NCI-H128 (cell line): Measurements from ENCODE around the gene SUGCT.
"Not testable (repeated sequence)": the region's sequence is repeated elsewhere in the genome, so short reads cannot be mapped to it uniquely, and the experiment has no call there.

Source experiments
- DNase-seq: peaks from one replicate; lab custom pipeline; 2025; ENCODE audit not compliant: unreplicated experiment; lab: John Stamatoyannopoulos, UW

SUGCT gene

DNA sequence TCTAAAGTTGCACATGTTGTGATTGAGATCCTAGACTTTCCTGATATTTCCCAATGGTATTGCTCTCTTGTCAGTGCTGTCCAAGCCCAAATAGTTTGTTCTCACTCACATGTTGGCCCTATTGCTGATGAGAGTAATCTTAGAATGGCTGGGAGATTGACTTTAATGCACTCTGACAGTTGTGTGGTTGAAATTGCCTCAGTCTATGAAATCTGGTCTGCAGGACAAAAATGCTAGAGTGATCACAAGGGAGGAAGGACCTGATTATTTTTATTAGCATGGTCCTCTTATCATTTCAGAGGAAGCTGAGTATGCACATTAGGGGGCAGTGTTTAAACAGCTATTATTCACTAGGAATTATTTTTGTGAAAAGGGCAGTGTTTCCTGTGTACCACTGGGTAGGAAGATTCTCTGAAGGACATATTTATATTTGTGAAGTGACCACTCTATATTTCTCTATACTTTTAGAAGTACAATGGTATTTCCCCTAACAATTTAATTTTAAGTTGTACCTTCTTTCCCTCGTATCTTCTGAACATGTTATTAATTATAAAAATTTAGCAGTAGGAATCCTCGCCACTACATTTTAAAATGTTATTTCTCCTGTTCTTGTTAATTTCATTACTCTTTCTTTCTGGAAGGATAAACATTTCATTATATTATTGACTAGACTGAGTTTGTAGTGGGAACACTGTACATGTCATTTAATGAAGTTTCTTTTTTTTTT lies 64.4 kb downstream of the SUGCT start:
- DNase-seq = no peak

DNA sequence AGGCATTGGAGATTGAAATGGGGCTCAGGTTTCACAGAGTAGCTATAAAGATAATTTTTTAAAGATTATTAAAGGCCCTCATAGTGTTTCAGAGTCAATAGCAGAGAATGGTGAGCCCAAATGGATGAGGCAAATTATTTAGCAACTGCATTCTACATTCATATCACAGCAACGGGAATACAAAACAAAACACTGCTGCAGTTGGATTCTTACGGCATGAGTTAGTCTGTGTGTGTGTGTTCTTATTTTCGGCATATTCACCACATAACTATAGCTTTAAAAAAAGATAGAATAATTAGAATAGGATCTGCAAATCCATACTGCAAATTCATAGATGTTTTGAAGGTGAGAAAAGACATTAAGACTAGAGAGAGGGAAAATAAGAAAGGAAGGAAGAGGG lies 66.0 kb downstream of the SUGCT start:
- no peak for DNase-seq

DNA sequence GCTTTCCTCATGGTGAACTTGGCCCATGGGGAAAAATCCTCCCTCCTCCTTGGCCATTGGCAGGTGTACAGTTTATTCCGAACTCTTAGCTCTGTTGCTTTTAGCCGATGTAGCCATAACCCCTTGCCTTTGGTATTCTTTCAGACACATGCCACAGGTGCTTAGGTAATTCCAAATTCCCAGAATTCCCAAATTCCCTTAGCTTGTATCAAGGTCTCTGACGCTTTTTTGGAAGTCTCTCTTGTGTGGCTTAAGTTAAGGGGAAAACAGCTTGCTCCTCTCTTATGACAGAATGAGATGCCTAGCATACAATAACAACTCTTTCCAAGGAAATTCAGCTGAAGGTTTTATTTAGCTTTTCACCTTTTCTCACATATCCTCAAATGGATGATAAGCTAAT lies 68.0 kb downstream of the SUGCT start:
- no peak for DNase-seq

DNA sequence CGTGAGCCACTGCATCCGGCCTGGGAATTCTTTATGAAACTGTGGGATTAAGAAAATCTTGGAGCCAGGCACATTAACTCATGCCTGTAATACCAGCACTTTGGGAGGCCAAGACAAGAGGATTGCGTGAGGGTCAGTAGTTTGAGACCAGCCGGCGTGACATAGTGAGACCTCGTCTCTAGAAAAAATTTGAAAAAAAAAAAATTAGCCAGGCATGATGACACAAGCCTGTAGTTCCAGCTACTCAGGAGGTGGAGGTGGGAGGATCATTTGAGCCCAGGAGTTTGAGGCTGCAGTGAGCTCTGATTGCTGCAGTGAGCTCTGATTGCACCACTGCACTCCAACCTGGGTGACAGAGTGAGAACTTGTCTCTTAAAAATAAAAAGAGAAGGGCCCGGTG lies 69.8 kb downstream of the SUGCT start:
- DNase-seq = no peak

DNA sequence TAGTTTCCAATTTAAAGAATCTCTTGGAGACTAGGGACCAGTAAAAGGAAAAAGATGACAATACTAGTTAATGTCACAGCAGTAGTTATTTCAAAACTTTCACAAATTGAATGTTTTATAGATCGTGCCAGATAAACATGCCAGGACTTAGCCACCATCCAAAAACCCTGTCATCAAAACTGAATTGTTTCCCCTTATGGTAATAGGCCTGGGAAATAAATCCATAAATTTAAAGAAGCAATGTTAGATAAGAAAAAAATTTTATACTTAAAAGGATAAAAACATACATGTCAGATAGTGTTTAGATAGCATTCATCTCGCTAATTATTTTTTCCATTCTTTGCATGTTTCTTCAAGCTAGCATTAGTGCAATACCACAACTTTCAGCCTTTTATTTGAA lies 71.2 kb downstream of the SUGCT start:
- no peak for DNase-seq

DNA sequence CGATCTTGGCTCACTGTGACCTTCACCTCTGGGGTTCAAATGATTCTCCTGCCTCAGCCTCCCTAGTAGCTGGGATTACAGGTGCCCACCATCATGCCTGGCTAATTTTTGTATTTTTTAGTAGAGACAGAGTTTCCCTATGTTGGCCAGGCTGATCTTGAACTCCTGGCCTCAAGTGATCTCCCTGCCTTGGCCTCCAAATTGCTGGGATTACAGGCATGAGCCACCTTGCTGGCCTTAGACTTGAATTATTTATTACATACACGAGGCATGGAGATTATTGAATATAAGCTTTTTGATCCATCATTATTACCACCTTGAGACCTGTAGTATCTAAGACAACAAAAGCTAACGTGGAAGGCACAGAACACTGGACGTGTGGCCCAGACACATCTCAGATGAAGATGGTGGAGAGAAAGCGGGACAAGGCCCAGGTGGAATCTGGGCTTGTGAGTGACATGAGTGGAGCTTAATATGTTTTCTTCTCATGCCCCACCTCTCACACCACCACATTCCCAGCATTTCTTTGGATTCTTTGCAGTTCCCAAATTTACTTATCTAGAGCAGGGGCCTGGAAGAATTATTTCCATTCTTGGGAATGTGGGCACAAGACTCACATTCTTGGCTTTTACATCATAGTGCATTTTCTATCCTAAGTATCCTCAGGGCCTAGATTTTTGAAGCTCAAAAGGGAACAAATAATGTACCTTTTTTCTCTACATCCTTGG lies 76.6 kb downstream of the SUGCT start:
- no peak for DNase-seq

DNA sequence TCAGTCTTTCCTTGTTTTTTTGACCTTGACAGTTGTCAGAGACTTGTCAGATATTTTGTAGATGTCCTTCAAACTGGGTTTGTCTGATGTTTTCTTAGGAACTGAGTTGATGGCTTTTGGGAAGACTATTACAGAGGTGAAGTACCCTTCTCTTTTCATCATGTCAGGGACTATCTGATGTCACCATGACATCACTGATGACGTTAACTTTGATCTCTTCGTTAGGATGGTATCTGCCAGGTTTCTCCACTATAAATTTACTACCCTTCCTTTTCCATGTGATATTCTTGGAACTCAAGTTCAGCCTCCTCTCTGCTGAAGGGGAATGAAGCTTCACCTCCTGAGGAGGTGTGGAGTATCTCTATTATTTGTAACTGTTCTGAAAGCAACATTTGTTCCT lies 78.5 kb downstream of the SUGCT start:
- no peak for DNase-seq

DNA sequence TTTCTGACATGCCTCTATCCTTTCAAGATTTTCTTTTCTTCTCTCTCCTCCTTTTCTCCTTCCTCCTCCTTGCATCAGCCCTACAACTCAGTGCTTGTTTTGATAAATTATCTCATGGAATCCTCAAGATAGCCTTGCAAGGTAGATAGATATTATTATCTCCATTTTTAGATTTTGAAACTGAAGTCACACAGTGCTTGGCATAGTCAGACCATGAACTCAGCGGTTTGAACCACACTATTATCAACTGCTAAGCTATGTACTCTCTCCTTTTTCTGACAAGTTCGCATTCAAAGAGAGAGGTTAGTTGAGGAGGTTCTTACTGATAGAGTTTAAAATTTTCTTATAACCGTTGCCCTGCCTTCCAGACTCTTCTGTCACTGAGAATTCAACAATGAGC lies 79.1 kb downstream of the SUGCT start:
- DNase-seq = no peak

DNA sequence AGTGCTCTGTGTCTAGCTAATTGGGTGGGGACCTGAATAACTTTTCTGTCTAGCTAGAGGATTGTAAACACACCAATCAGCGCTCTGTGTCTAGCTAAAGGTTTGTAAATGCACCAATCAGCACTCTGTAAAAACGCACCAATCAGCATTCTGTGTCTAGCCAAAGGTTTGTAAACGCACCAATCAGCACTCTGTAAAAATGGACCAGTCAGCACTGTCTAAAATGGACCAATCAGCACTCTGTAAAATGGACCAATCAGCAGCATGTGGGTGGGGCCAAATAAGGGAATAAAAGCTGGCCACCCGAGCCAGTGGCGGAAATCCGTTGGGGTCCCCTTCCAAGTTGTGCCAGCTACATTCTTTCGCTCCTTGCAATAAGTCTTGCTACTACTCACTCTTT lies 83.8 kb downstream of the SUGCT start:
- not testable (repeated sequence) for DNase-seq

DNA sequence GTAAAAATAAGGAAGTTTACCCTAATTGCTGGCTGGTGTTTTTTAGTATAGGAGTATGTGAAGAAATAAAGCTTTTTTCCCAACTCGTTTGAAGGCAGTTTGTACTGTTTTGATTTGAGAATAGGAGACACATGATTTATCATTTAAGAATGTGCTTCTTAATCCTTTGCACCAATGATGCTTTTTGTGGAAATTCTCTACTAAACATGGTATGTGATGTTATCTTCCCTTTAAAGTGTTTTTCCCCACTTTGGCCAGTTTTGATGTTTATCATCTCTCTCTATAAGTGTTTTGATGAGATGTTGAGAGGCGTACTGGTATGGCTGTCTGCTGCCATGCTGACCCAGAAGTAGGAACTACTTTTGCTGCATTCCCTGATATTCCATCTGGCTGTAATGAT lies 85.1 kb downstream of the SUGCT start:
- DNase-seq = no peak

DNA sequence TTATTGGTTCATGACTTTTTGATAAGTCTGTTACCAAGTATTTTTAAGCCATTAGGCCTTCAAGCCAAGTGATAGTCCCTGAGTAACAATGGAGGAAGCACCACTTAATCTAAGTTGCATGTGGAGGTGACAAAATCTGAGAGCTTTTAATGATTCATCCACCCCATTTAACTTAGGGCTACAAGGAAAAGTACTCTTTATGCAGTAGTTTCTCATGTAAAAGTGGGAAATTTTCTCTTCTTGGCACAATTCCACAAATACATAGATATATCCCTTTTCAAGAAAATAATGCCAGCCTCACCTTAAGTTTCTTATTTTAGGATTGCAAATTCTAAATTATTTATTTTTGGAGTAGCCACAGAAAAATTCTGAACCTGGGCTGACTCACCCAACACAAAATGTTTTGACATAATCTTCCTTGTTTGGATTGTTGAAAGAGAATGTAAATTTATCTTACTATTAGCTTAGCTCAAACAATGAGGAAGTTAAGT lies 85.7 kb downstream of the SUGCT start:
- DNase-seq = no peak

DNA sequence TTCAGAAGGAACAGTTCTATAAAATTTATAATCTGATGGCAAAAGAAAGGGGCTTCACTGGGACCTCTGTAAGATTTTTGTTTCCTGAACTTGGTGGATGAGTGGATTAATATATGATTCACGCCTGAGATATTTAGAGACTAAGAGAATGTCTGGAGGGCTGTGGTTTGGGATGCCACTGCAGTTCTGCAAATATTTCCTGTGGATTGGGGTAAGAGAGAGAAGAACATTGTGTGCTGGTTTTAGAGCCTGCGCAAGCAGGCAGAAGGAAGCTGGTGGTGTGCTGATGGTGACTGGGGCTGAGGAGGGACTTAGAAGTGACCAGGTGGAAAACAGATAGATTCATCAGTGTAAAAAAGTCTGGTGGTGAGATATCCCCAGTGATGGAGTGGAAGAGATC lies 87.0 kb downstream of the SUGCT start:
- DNase-seq = no peak

DNA sequence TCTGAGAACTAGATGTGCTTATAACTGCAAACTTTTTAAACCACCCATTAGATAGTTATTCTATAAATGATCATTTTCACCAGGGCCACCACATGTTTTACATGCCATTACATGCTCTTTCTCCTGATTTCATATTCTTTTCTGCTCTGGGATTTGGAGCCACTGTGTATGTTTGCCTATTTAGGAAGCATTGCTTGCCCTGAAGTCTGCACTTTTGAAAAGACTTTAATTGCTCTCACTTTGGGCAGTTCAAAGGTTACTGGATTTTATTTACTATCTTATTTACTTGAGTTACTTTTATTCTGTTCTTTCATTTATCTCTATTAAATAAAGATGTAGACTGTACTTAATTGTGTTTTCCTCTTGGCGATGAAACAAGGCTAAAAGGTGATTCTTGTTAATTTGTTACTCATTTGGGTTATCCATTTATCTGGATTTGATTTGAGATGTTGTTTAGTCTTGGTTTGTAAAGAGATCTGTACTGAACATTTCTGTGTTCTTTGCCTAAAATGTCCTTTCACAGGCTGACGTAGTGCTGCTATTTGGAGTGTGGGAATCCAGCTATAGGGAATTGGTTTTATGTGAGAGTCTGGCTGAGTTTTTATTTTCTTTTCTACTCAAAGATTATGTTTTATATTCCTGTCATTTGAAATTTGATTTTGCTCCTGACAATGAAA lies 88.8 kb downstream of the SUGCT start:
- no peak for DNase-seq

DNA sequence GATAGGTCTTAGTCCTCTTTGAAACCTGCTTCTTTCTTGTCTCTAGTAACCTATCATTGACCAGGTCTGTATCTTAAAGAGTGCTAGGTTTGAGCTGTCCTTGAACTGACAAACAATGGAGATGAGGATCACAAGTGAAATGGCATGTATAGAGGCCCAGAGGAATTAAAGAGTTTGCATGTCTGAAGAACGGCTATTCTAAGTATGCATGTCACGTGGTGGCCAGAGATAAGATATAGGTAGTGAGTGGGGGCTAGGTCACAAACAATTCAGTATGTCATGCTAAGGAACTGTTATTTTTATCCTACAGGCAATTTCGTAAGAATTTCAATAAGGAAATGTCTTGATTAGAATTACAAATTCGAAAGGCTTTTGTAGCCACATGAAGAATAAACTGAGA lies 95.3 kb downstream of the SUGCT start:
- no peak for DNase-seq

DNA sequence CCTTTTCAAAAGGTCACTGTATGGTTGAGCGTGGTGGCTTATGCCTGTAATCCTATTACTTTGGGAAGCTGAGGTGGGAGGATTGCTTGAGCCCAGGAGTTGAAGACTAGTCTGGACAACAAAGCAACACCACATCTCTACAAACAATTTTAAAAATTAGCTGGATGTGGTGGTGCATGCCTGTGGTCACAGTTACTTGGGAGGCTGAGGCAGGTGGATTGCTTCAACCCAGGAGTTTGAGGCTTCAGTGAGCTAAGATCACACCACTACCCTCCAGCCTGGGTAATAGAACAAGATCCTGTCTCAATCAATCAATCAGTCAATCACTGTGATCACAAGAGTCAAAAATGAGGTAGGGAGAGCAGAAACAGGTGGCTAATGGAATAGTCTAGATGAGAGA lies 97.0 kb downstream of the SUGCT start:
- no peak for DNase-seq

DNA sequence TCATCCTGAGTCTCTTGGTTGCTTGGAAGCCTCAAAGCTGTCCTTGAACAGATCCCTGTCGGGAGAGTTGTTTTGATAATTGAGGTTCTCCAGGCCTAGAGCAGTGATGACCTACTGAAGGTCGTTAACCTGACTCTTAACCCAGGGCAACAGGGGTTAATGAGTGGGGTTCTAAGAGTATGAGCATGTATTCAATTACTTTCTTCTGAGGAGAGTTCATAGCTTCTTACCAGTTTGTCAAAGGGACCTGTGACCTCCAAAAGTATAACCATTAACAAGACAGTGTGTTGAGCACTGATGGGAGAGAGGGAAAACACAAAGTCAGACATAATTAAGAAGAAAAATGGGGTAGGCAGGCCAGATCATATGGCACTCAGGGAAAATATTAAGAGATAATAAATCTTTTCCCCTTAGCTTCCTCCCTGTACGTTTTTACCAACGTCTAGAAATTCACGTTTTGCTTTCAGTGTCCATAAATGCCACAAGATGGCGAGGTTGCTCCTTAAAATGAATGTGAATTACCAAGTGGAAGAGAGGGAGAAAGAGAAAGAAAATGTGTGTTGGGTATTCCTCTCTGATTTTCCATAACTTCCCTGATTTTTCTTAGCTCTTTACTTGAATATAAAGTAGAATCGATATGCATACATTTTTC lies 97.6 kb downstream of the SUGCT start:
- DNase-seq = no peak

DNA sequence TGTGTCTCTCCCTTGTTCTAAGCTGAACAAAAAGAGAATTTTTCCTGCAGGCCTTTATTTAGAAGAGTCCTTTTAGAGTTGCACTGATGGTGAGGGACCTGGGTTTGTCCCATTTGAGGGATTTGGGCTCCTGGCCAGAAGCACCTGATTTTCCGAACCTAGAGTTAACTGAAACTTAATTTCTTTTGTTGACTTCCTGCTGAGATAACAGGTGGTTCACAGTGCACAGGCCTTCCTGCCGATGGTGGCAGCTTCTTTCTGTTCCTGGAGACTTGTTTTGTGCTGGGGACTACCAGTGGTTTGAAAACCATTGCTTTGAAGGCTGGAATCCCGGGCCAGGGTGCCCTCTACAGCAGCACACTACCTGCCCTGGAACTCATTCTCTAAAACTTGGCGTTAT lies 99.2 kb downstream of the SUGCT start:
- no peak for DNase-seq

DNA sequence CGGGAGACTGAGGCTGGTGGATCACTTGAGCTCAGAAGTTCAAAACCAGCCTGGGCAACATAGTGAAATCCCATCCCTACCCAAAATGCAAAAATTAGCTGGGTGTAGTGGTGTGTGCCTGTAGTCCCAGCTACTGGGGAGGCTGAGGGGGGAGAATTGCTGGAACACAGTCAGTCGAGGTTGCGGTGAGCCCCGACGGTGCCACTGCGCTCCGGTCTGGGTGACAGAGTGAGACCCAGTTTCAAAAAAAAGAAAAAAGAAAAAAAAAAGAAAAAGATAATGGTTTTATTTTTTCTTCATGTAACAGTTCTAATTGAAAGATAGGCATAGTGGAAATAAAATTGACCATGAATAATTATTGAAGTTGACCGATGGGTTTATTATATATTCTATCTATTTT lies 99.9 kb downstream of the SUGCT start:
- DNase-seq = no peak

DNA sequence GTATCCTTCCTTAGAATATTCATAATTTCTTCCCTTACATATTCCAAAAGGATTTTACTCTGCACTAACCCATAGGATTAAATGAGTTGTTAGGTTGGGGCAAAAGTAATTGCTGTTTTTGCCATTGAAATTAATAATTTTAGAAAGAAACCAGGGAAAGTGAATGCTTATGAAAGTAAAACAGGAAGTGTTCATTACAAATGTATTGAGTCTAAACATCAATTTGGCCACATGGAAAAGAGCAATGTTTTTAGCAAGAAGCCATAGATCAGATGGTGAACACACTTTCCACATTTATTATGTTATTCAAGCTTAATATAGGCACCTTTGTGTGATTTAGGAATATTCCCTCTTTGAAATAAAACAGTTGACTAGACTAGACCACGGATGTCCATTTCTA lies 102.9 kb downstream of the SUGCT start:
- no peak for DNase-seq

DNA sequence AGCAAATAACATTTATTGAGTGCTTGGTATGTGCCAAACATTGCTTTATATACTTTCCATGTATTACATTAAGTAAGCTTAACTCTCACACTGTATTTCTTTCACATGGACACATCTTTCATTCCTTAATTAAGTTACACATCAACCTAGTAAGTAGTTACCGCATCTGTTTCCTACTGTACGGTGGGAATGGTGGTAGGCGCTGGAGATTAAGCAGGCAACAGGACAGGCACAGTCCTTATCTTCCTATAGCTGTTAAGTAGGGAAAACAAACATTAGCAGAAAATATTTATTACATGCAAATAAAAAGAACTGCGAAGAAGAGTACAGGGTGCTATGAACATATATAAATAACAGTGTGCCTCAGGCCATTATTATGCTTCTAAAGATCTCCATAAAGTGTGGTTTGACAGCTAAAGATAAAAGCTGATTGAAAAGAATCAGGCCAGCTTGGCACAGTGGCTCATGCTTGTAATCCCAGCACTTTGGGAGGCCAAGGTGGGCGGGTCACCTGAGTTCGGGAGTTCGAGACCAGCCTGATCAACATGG lies 105.0 kb downstream of the SUGCT start:
- no peak for DNase-seq

DNA sequence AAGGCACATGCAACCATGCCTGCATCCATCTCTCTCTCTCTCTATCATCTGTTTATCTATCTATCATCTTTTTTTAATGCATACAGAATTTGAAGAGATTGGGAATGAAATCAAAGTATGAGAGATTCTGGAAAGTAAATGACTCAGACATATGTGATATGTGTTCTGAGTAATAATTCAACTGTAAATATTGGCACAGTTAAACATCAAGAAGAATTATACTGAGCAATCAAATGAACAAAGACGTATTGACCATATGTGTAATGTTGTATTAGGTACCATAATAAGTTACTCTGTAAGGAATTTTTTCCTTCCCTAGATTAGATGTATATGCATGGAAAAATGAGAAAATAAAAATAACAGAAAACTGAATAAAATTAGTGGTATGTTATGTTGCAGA lies 108.3 kb downstream of the SUGCT start:
- DNase-seq = no peak
